NCI-H2081 (cell line): ENCODE measurements around the gene NONO.
"Not testable (repeated sequence)": the region's sequence is repeated elsewhere in the genome, so short reads cannot be mapped to it uniquely, and the experiment has no call there.

ENCODE experiments used
- DNase-seq, 2 experiments: peaks; one replicate each; lab custom pipeline; 2025; lab: John Stamatoyannopoulos, UW

NONO gene

GRCh38 chrX:71283403-71284143, at the start of gene NONO:
Gene NONO, plus strand, starts transcription at chrX:71283635. Its CDS starts 7,003 bp downstream, at chrX:71290638.
- peak; percentile 96 to 99 for DNase-seq

- DNase-seq: no peak
Measured at GRCh38 chrX:71235482-71235881, 48.0 kb upstream of the NONO start.

- no peak for DNase-seq
Measured at GRCh38 chrX:71236836-71237235, 46.6 kb upstream of the NONO start.

- DNase-seq: no peak
Measured at GRCh38 chrX:71239781-71240180, 43.7 kb upstream of the NONO start.

GRCh38 chrX:71241301-71241700, 42.1 kb upstream of the NONO start:
- no peak for DNase-seq

- DNase-seq: no peak
Measured at GRCh38 chrX:71244359-71245128, 38.9 kb upstream of the NONO start.

- DNase-seq: no peak
Measured at GRCh38 chrX:71245159-71245558, 38.3 kb upstream of the NONO start.

GRCh38 chrX:71250841-71251240, 32.6 kb upstream of the NONO start:
- no peak for DNase-seq

GRCh38 chrX:71251466-71251973, 31.9 kb upstream of the NONO start:
- no peak for DNase-seq

- DNase-seq: no peak
Measured at GRCh38 chrX:71252221-71252620, 31.2 kb upstream of the NONO start.

- DNase-seq: peak; percentile 47 to 51
Measured at GRCh38 chrX:71253253-71254091, 30.0 kb upstream of the NONO start.

GRCh38 chrX:71254092-71254963, 29.1 kb upstream of the NONO start, which contains the start of gene ZMYM3:
Gene ZMYM3, minus strand, starts transcription at chrX:71254140. Its CDS starts 885 bp downstream, at chrX:71253255.
- DNase-seq: peak; percentile 85 to 90

- no peak for DNase-seq
Measured at GRCh38 chrX:71256051-71256450, 27.4 kb upstream of the NONO start.

GRCh38 chrX:71256856-71257255, 26.6 kb upstream of the NONO start:
- no peak for DNase-seq

- DNase-seq: not testable (repeated sequence)
Measured at GRCh38 chrX:71268624-71269023, 14.8 kb upstream of the NONO start.

GRCh38 chrX:71269801-71270395, 13.5 kb upstream of the NONO start:
- DNase-seq: no peak

- not testable (repeated sequence) for DNase-seq
Measured at GRCh38 chrX:71272313-71272712, 11.1 kb upstream of the NONO start.

- not testable (repeated sequence) for DNase-seq
Measured at GRCh38 chrX:71281300-71281699, 2.1 kb upstream of the NONO start.

GRCh38 chrX:71282514-71283402, 677 bp upstream of the NONO start:
- peak; percentile 27 to 58 for DNase-seq

GRCh38 chrX:71285929-71286328, 2.5 kb downstream of the NONO start:
- no peak for DNase-seq
